Neural progenitor cell (in vitro differentiated cells): ENCODE measurements around the gene CCDC61. TPM values are rescaled to one million over a fixed set of nuclear protein-coding genes. Genes with fewer than 3 reads are reported as not detected.

Experiments
- DNase-seq: peaks from one replicate; pipeline ENCODE4 v3.0.0-alpha.2; 2016; ENCODE audit warnings: low spot score
- H2AFZ ChIP-seq: fragments of 200-600 bp; sonication (generic); replicated peaks from 2 replicates; pipeline ENCODE4 v1.6.1; 2016; ENCODE audit warnings: antibody characterized with exemption
- H3F3A ChIP-seq: fragments of 200-600 bp; sonication (generic); 2 replicates; pipeline ENCODE4 v1.6.1; 2016; ENCODE audit warnings: antibody characterized with exemption, low read depth
- H3K27ac ChIP-seq: fragments of 200-600 bp; sonication (generic); 2 replicates; pipeline ENCODE4 v1.5.1; 2016; ENCODE audit warnings: mild to moderate bottlenecking
- H3K27me3 ChIP-seq: fragments of 200-600 bp; sonication (generic); 2 replicates; pipeline ENCODE4 v1.6.1; 2016; ENCODE audit warnings: mild to moderate bottlenecking, moderate library complexity
- H3K36me3 ChIP-seq: fragments of 200-600 bp; sonication (generic); 2 replicates; pipeline ENCODE4 v1.5.1; 2016
- H3K4me1 ChIP-seq: fragments of 200-600 bp; sonication (generic); 2 replicates; pipeline ENCODE4 v1.6.1; 2016; ENCODE audit warnings: mixed run types
- H3K4me2 ChIP-seq: fragments of 200-600 bp; sonication (generic); 2 replicates; pipeline ENCODE4 v1.6.1; 2016
- H3K4me3 ChIP-seq: fragments of 200-600 bp; sonication (generic); 2 replicates; pipeline ENCODE4 v1.5.1; 2016
- H3K79me2 ChIP-seq: fragments of 200-600 bp; sonication (generic); 2 replicates; pipeline ENCODE4 v1.6.1; 2016; ENCODE audit warnings: low read depth
- H3K9ac ChIP-seq: fragments of 200-600 bp; sonication (generic); 2 replicates; pipeline ENCODE4 v1.6.1; 2016
- H3K9me3 ChIP-seq: fragments of 200-600 bp; sonication (generic); 2 replicates; pipeline ENCODE4 v1.5.1; 2016; ENCODE audit warnings: low read depth
- H4K20me1 ChIP-seq: fragments of 200-600 bp; sonication (generic); 2 replicates; pipeline ENCODE4 v1.6.1; 2016; ENCODE audit warnings: low read depth
- H3K27ac Mint-ChIP-seq: 3 replicates; pipeline ENCODE4 v1.8.0; 2021; ENCODE audit warnings: mixed read lengths
- H3K27me3 Mint-ChIP-seq: 2 replicates; pipeline ENCODE4 v1.8.0; 2022; ENCODE audit warnings: low read depth, mild to moderate bottlenecking, inconsistent platforms, moderate library complexity, mixed read lengths; ENCODE audit not compliant: insufficient read depth
- H3K36me3 Mint-ChIP-seq: 3 replicates; pipeline ENCODE4 v1.8.0; 2021; ENCODE audit warnings: mixed read lengths
- H3K4me1 Mint-ChIP-seq: 3 replicates; pipeline ENCODE4 v1.8.0; 2021; ENCODE audit warnings: mixed read lengths
- H3K4me3 Mint-ChIP-seq: 3 replicates; pipeline ENCODE4 v1.8.0; 2021; ENCODE audit warnings: mild to moderate bottlenecking, moderate library complexity, mixed read lengths
- H3K9me3 Mint-ChIP-seq: 3 replicates; pipeline ENCODE4 v1.8.0; 2020; ENCODE audit warnings: mixed read lengths
- EZH2 ChIP-seq: fragments of 200-600 bp; sonication (generic); IDR thresholded peaks from 2 replicates; pipeline ENCODE4 v1.6.1; 2017; ENCODE audit warnings: antibody characterized with exemption, mild to moderate bottlenecking, moderate library complexity
- EZH2phosphoT487 ChIP-seq: fragments of 200-600 bp; sonication (generic); IDR thresholded peaks from 2 replicates; pipeline ENCODE4 v1.6.1; 2017; ENCODE audit warnings: antibody characterized with exemption
- total RNA-seq: library from RNA; depleted of rRNA; stranded (reverse); fragments of >200 nt; gene quantifications from 2 replicates; pipeline ENCODE4 v1.2.3, GENCODE V29; 2015; ENCODE audit warnings: low replicate concordance
- TF ChIP-seq, protein P1 (sequence below): fragments of 200-600 bp; sonication (generic); IDR thresholded peaks from 2 replicates; pipeline ENCODE4 v1.5.1; 2017; ENCODE audit warnings: antibody characterized with exemption, mild to moderate bottlenecking

The CCDC61 gene
- total RNA-seq, 1 donor from 2014 or later, result 5.7 TPM

DNA sequence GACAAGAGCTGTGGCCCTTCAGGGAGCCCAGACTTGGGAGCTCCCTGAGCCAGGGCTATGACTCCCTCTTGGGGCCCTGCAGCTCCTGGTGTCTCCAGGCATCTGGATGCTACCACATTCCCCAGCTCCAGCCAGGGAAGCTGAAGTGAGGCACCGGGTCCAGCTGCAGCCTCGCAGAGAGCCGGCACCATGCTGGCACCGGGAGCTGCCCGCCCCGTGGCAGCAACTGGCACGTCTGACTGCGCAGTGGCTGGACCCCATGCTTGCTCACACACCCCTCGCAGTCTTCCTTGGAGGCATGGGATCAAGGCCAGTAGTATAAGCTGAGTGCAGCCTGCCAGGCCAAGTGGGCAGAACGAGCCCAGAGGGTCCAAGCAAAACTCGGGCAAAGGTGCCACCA, 38.1 kb downstream of the CCDC61 start:
- Mint-ChIP-seq H3K36me3 (peaks cover 1% of the 10 kb centered on the region), H3K27ac (no peak overlapping the region), H3K27me3 (peaks cover 8% of the 10 kb centered on the region), H3K4me3 (no peak overlapping the region), H3K4me1 (peaks cover 18% of the 10 kb centered on the region), H3K9me3 (peaks cover 8% of the 10 kb centered on the region)
- H3K9me3 ChIP-seq, result no peaks in the 10 kb centered on the region
- TF ChIP-seq EZH2phosphoT487, result no peak
- TF ChIP-seq EZH2, result no peak
- TF ChIP-seq, protein P1, sequence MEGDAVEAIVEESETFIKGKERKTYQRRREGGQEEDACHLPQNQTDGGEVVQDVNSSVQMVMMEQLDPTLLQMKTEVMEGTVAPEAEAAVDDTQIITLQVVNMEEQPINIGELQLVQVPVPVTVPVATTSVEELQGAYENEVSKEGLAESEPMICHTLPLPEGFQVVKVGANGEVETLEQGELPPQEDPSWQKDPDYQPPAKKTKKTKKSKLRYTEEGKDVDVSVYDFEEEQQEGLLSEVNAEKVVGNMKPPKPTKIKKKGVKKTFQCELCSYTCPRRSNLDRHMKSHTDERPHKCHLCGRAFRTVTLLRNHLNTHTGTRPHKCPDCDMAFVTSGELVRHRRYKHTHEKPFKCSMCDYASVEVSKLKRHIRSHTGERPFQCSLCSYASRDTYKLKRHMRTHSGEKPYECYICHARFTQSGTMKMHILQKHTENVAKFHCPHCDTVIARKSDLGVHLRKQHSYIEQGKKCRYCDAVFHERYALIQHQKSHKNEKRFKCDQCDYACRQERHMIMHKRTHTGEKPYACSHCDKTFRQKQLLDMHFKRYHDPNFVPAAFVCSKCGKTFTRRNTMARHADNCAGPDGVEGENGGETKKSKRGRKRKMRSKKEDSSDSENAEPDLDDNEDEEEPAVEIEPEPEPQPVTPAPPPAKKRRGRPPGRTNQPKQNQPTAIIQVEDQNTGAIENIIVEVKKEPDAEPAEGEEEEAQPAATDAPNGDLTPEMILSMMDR, result no peak
- H3K4me3 ChIP-seq, result no peak overlapping the region
- no peak for DNase-seq
- H3K4me2 ChIP-seq, result no peak overlapping the region
- H3F3A ChIP-seq, result peaks cover 8% of the 10 kb centered on the region
- H3K27me3 ChIP-seq, result no peaks in the 10 kb centered on the region
- H3K9ac ChIP-seq, result no peak overlapping the region
- no peaks in the 10 kb centered on the region for H3K36me3 ChIP-seq
- H3K27ac ChIP-seq, result no peak overlapping the region
- no peaks in the 10 kb centered on the region for H3K79me2 ChIP-seq
- H3K4me1 ChIP-seq, result no peaks in the 10 kb centered on the region
- H2AFZ ChIP-seq, result no peak overlapping the region
- H4K20me1 ChIP-seq, result no peaks in the 10 kb centered on the region

DNA sequence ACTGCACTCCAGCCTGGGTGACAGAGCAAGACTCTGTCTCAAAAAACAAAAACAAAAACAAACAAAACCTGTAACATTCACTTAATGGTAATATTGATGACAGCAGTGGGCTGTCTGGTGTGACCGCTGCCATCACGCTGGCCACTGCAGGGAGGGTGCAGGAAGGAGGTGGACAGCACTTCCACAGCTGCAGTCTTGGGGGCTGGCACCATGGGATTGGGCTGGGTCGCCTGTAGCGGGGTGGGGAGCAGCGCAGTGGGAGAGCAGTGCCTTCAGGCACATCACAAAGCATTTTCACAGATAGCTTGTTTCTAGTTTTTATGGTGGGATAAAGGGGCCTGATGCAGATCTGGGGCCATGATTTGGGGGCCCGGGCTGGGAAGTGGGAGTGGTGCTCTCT, 40.3 kb downstream of the CCDC61 start:
- H3K4me2 ChIP-seq, result no peak overlapping the region
- H3K4me3 ChIP-seq, result no peak overlapping the region
- Mint-ChIP-seq H3K4me1 (peaks cover 10% of the 10 kb centered on the region), H3K9me3 (peaks cover 11% of the 10 kb centered on the region), H3K36me3 (no peaks in the 10 kb centered on the region), H3K4me3 (peak overlapping the region; percentile 57), H3K27me3 (peaks cover 4% of the 10 kb centered on the region), H3K27ac (no peak overlapping the region)
- peaks cover 8% of the 10 kb centered on the region for H3F3A ChIP-seq
- DNase-seq, result no peak
- H3K9ac ChIP-seq, result no peak overlapping the region
- no peak overlapping the region for H3K27ac ChIP-seq
- no peaks in the 10 kb centered on the region for H3K4me1 ChIP-seq
- no peak overlapping the region for H2AFZ ChIP-seq
- no peaks in the 10 kb centered on the region for H3K79me2 ChIP-seq
- no peaks in the 10 kb centered on the region for H3K27me3 ChIP-seq
- no peaks in the 10 kb centered on the region for H3K9me3 ChIP-seq
- H3K36me3 ChIP-seq, result no peaks in the 10 kb centered on the region
- TF ChIP-seq, protein P1, result no peak
- TF ChIP-seq EZH2, result no peak
- no peak for TF ChIP-seq EZH2phosphoT487
- H4K20me1 ChIP-seq, result no peaks in the 10 kb centered on the region

DNA sequence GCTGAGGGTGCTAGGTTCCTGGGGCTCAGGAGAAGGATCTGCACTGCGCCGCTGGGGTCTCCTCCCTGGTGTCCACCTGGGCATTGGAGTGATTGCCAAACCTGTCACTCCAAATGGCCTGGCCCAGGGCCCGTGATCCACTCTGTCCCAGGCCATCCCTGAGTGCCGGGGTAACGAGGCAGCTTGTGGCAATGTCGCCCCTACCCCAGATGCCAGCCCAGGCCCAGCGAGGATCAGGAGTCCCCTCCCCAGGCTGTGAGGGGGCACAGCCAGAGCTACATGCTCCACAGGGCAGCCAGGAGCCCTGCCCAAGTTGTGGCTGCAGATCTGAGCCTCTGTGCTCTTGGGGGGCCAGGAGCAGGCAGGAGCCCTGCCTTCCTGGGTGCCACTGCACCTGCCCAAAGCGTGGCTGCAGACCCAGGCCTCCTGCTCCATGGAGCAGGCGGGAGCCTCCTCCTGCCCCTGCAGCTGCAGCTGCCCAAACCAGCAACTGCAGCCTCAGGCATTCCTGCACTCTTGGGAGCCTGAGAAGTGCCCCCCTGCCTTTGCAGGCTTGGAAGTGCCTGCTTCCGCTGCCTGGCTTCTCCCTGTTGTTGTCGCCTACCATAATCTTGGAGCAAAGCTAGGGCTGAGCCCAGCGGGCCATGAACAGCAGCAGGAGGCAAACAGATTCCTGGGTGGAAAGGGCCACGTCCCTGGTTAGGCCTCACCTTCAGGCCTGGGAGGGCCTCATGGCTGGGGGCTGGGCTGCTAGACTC, 40.9 kb downstream of the CCDC61 start:
- Histone ChIP-seq H3F3A (peaks cover 8% of the 10 kb centered on the region), H3K4me2 (no peak overlapping the region), H3K9me3 (no peaks in the 10 kb centered on the region), H4K20me1 (no peaks in the 10 kb centered on the region), H3K4me3 (no peak overlapping the region), H3K27ac (no peak overlapping the region), H2AFZ (no peak overlapping the region), H3K36me3 (no peaks in the 10 kb centered on the region), H3K79me2 (no peaks in the 10 kb centered on the region), H3K9ac (no peak overlapping the region), H3K4me1 (no peaks in the 10 kb centered on the region), H3K27me3 (no peaks in the 10 kb centered on the region)
- no peak overlapping the region for H3K27ac Mint-ChIP-seq
- DNase-seq, result no peak
- H3K36me3 Mint-ChIP-seq, result no peaks in the 10 kb centered on the region
- H3K4me3 Mint-ChIP-seq, result no peak overlapping the region
- peaks cover 4% of the 10 kb centered on the region for H3K4me1 Mint-ChIP-seq
- peaks cover 12% of the 10 kb centered on the region for H3K9me3 Mint-ChIP-seq
- H3K27me3 Mint-ChIP-seq, result peaks cover 4% of the 10 kb centered on the region
- TF ChIP-seq, protein P1, result no peak
- no peak for TF ChIP-seq EZH2phosphoT487
- TF ChIP-seq EZH2, result no peak
